ENCODE measurements around the gene FAM43A. TPM values are rescaled to one million over a fixed set of nuclear protein-coding genes. Genes with fewer than 3 reads are reported as not detected.

The FAM43A gene
- total and polyA plus RNA-seq, 2 of the 8 experiments (the other 6 are each of a cell fraction or from before 2014, with no cell fraction given): 2.3 to 2.6 TPM

DNA sequence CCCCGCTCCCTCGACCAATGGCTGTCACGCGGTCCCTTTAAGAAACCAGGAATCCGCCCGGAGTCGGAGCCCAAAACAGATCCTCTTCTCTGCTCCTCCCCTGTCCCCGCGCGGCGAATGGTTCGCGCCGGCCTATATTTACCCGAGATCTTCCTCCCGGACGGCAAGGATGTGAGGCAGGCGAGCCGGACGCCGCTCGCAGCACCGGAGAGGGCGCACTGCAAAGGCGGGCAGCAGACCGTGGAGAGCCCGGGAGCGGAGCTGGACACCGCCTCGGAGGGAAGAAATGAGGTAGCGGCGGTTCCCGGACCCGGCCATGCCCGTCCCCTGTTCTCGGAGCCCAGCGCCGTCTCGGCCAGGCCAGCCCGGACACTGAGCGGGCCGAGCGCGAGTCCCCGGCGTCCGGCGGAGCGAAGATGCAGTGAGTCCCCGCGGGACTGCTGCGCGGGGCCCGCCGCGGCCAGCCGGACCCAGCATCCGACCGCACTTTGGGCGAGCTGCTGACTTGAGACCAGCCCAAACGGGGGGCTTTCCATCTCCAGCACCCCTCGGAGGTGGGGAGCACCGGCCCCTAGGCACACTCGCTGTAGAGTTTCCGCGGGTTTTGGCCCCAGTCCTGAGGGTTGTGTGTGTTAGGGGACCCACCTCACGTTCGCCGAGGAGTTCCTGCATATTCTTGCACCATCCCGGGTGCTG, at the start of gene FAM43A (continued):
- TF ChIP-seq CHD7 (IDR thresholded peaks at IDR 0.05; ENCODE audit: insufficient replicate concordance, low read length): no peak
- no peak for TF ChIP-seq SIRT6 (IDR thresholded peaks at IDR 0.05; ENCODE audit: low read length)
- TF ChIP-seq KDM5A (IDR thresholded peaks at IDR 0.05; ENCODE audit: low read length): no peak
- peak; percentile 58; the same call in 1 of the 2 replicates for TF ChIP-seq GABPA (IDR thresholded peaks at IDR 0.05; ENCODE audit: borderline replicate concordance, insufficient read depth, low read length)
- TF ChIP-seq HDAC6 (IDR thresholded peaks at IDR 0.05; ENCODE audit: low read depth, low read length): no peak
